Anterior cingulate cortex (tissue), 58 donors: Measurements from ENCODE around the gene DPM1.
A peak's percentile ranks its signal among the peaks of the same experiment; 100 is the strongest.

Experiments
- DNase-seq, 58 donors: peaks; one replicate each; lab custom pipeline; 2025; lab: John Stamatoyannopoulos, UW

DPM1 gene

DNA sequence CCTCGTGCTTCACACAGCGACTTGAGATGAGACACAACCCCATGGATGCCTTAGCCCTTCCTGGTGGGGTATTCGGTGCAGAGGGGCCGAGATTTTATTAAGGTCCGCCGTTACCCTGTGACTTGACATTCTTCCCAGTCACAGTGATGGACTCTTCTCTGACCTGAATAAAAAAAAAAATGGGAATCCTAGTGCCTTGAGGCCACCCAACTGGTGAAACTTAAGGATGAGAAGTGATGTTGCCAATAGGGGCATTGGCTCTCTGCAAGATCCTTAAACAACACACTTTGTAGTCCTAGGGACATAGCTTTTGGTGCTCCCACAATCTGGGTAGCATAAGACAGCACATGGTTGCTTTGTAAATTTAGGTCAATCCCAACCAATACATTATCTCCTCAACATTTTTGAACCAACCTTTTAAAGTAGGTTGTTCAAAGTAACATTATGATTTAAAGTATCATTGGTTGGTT lies 26.3 kb downstream of the DPM1 start:
- no peak for DNase-seq

- DNase-seq = peak; percentile 64 to 97 (median 90)
These were observed 26.9 kb downstream of the DPM1 start, which contains the start of gene ADNP for GRCh38 chr20:50931306-50932015. ADNP (minus strand) TSS chr20:50931437; CDS start chr20:50903996, 27,441 bp downstream.

DNA sequence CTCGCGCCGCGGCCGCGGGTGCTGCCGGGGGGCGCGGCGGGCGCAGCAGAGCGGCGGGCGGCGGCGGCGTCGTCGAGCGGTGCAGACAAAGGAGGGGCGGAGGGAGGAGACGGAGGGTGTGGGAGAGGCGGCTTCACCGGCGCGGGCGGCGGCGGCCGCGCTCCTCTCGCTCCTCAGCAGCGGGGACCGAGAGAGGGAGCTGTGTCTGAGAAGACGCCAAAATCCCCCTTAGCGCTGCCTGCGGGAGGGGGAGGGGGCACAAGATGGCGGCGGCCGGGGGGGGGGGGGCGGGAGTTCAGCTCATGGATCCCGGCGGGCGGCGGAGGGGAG lies 27.4 kb downstream of the DPM1 start:
- DNase-seq = peak in 1 of 58 donors; percentile 49

DNA sequence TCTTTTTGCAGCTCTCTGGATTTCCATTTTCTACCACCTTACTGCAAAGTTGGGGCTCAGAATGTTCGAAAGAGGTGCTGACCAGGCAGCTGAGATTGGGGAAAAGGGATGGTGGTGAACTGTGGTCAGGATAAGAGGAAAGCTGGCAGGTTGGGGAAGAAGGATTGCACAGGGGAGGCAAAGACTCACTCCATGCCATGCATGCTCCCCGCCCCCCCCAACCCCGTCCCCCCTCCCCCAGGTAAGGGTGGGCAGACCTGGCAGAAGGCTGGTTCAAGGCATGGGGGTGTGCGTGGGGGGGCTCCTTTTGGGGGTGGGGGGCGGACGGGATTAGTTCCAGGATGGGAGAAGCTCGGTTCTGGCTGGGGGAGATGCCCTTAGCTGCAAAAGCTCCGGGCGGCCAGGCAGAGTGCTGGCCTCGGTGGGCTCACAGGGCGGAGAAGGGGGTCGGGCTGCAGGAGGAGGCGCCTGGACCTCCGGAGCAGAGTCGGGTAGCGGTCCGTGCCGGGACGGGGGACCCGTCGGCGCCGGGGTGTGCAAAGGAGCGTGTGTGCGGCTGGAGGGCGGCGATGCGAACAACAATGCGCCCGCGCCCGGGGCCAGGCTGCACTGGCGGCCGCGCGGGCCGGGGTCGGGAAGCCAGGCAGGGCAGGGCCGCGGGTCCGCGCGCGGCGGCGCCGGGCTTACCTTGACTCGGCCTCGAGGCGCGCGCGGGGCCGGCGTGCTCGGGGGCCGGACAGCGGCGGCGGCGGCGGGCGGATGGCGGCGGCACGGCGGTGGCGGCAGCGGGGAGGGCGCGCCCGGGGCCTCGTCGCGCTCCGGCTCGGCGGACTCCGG lies 28.0 kb downstream of the DPM1 start:
- peak in 23 of 58 donors; percentile 1 to 58 (median 29) for DNase-seq

- peak; percentile 12 to 93 (median 79) for DNase-seq
These were observed 28.8 kb downstream of the DPM1 start for GRCh38 chr20:50929299-50930138.

GRCh38 chr20:50928469-50928868 lies 29.9 kb downstream of the DPM1 start:
- DNase-seq = no peak

GRCh38 chr20:50926530-50926929 lies 31.8 kb downstream of the DPM1 start:
- no peak for DNase-seq

GRCh38 chr20:50924261-50924920 lies 33.9 kb downstream of the DPM1 start:
- no peak for DNase-seq

DNA sequence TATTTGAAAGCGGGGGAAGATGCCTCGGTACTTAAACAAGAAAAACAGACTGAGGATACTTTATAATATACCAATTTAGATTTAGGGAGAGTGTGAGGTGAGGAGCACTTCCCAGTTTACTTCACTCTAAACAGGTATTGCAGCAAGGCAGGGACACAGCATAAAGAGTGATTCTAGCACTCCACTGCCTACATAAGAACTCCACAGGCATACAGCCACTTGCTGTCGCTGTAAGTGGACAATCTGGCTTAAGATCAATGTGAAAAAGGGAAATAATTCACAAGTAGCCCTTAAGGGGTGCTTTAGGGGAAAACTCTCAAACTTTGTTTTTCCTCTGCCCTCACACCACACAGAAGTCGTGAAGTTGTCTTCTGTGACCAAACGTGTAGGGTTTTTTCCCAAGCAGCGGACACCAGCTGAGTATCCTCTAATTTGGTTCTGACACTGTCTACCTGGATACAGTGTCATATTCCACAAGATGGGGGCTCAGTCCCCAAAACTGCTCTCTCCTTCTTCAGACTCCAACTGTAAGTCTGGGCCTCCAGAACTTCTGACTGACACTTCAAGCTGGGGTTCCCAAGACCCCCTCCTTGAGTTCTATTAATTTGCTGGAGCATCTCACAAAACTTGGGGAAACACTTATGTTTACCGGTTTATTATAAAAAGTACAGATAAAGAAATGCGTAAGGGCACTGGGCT lies 36.4 kb downstream of the DPM1 start:
- DNase-seq = no peak

DNA sequence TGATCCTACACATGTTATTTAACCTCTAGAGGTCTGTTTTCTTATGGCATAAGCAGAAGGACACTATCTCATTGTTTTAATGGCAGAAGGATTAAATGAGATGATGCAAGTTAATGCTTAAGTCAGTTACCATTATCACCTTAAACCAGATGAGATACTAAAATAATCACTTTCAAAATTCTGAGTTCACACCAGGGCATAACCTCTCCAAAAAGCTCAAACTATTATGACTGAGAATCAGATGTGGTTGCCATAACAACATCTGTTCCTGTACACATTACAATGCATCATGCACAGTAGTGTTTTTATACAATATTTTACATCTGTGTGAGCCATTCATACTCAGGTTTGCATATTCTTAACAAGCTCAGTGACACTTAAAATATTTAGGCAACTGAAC lies 37.3 kb downstream of the DPM1 start:
- DNase-seq = no peak

GRCh38 chr20:50919567-50919966 lies 38.8 kb downstream of the DPM1 start:
- peak in 2 of 58 donors; percentile 5 to 13 for DNase-seq

DNA sequence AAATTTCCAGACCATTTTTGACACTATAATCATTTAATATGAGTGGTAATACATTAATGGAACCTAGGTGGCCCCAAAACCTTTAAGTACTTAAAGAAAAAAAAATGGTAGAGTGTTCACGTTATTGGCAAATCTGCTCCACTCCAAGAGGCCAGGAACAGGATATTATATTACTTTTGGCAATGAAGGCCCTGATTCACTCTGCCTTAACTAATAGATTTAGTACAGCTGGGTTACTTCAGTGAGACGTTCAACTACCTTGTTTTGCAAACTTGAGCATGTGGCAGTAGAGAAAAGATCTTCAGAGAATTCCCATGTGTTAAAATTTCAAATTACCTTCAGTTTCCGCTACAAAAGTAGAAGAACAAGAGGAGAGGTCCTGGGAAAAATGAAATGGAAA lies 39.9 kb downstream of the DPM1 start:
- DNase-seq = no peak

- no peak for DNase-seq
These were observed 41.4 kb downstream of the DPM1 start for GRCh38 chr20:50916934-50917333.

DNA sequence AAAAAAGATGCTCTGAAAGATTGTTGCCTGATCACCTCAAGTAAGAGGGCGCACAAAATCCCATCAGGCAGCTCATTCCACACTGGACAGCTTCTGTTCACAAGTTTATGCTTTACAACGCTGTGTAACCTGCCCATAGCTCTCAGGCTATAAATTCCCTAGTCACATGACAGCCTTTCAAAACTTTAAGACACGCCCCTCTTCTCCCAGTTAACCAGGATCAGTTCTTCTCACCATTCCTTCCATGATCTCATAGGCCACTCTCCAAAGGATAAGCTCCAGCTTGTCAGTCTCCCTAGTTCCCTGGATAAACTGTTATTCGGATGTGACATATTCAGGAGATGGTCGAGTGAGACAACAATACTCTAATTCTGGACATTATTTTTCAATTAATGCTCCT lies 42.1 kb downstream of the DPM1 start:
- DNase-seq = no peak

GRCh38 chr20:50915424-50915823 lies 42.9 kb downstream of the DPM1 start:
- no peak for DNase-seq

DNA sequence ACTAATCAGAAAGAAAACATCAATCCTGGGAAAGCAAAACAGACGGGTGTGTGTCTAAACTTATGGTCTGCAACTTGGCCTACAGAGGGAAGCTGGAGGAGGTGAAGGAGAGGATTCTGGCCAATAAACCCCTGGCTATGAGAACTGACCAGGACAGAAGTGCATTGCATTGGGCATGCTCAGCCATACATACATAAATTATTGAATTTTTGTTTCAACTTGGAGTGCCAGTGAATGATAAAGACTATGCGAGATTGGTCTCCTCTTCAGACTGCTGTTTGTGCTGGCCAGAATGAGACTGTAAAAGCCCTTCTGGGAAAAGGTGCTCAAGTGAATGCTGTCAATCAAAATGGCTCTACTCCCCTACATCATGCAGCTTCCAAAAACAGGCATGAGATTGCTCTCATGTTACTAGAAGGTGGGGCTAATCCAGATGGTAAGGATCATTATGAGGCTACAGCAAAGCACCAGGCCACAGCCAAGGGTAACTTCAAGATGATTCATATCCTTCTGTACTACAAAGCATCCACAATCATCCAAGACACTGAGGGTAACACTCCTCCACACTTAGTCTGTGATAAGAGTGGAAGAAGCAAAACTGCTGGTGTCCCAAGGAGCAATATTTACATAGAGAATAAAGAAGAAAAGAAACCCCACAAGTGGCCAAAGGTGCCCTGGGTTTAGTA lies 44.5 kb downstream of the DPM1 start:
- no peak for DNase-seq

GRCh38 chr20:50911716-50912115 lies 46.6 kb downstream of the DPM1 start:
- no peak for DNase-seq

DNA sequence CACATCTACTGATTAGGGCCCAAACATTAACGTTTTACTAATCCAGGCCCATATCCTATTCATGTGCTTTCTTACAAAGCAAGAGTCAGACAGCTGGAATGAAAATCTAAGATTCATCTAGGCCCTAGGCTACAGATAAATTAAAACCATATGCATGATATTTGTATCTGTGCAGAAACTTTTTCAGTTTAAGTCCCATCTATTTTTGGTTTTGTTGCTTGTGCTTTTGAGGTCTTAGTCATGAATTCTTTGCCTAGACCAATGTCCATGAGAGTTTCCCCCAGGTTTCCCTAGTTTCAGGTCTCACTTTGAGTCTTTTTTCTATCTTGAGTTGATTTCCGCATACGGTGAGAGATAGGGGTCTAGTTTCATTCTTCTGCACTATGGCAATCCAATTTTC lies 47.3 kb downstream of the DPM1 start:
- no peak for DNase-seq

DNA sequence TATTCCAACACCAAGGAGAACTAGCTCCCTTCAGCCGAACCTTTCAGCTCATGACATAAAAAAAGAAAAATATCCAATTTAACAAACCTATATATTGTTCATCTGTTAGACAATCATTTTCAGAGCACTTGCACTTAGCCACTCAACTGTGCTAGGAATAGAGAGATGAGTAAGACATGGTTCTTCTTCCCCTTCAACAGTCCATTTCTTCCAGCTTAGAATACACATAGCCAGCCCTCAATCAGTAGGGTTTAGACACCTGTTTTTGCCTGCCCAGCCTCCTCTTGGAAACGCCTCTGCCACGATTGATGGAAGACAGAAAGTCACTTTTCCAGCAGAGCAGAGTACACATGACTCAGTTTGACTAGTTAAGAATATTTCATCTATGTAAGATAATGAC lies 48.9 kb downstream of the DPM1 start:
- DNase-seq = no peak
